HEK293 (cell line): ENCODE data around the gene MYO18B.

Source experiments
- CTCF ChIA-PET: fragments of 350-600 bp; formaldehyde crosslinking; extraction: SDS; loops from one replicate; lab custom pipeline; 2021; ENCODE audit warnings: antibody characterized with exemption; lab: Yijun Ruan, JAX
- POLR2A ChIA-PET: fragments of 300-600 bp; formaldehyde crosslinking; extraction: SDS; loops from one replicate; lab custom pipeline; 2020; ENCODE audit warnings: antibody characterized with exemption, inconsistent platforms; lab: Yijun Ruan, JAX
- H3K27ac ChIP-seq: fragments of 200-500 bp; sonication (Bioruptor generic); 2 replicates; pipeline ENCODE4 v1.5.1; 2014; ENCODE audit warnings: low read depth, low read length, control low read depth, inconsistent platforms; ENCODE audit errors: extremely low read depth
- H3K36me3 ChIP-seq, 2 experiments: fragments of 200-500 bp in 1 of 2; sonication (Bioruptor generic) in 1 of 2; 1 replicate in 1 of 2; 2 replicates in 1 of 2; pipeline ENCODE4 v1.5.1; 2014 to 2017; ENCODE audit warnings: inconsistent platforms in 2 of 2, low read length in 2 of 2; ENCODE audit not compliant: control insufficient read depth in 2 of 2, insufficient read depth in 1 of 2
- H3K4me1 ChIP-seq: fragments of 200-500 bp; sonication (Bioruptor generic); 2 replicates; pipeline ENCODE4 v1.5.1; 2014; ENCODE audit warnings: mild to moderate bottlenecking, low read length, inconsistent platforms; ENCODE audit not compliant: control insufficient read depth, insufficient read depth
- H3K4me3 ChIP-seq: 2 replicates; pipeline ENCODE4 v1.5.1; 2011; ENCODE audit warnings: low read depth, mild to moderate bottlenecking, control low read depth, low read length, moderate library complexity
- H3K9me3 ChIP-seq: fragments of 200-500 bp; sonication (Bioruptor generic); 2 replicates; pipeline ENCODE4 v1.5.1; 2014; ENCODE audit warnings: low read depth, low read length, inconsistent platforms; ENCODE audit not compliant: control insufficient read depth, insufficient read depth
- BCL11B ChIP-seq: fragments of 450-650 bp; formaldehyde crosslinking; IDR thresholded peaks from 2 replicates; pipeline ENCODE4 v1.5.1; 2016; ENCODE audit warnings: low read depth, missing biosample characterization, missing genetic modification characterization
- EGR2 ChIP-seq: fragments of 450-650 bp; formaldehyde crosslinking; IDR thresholded peaks from 2 replicates; pipeline ENCODE4 v1.5.1; 2016; ENCODE audit warnings: low read depth, missing biosample characterization, missing genetic modification characterization
- IKZF3 ChIP-seq: fragments of 450-650 bp; IDR thresholded peaks from 2 replicates; pipeline ENCODE4 v1.5.0; 2018; ENCODE audit warnings: missing biosample characterization, mild to moderate bottlenecking, missing genetic modification characterization, moderate library complexity
- KLF10 ChIP-seq: fragments of 450-650 bp; IDR thresholded peaks from 2 replicates; pipeline ENCODE4 v1.5.1; 2018; ENCODE audit warnings: missing biosample characterization, mild to moderate bottlenecking, missing genetic modification characterization
- MZF1 ChIP-seq: fragments of 450-650 bp; formaldehyde crosslinking; IDR thresholded peaks from 2 replicates; pipeline ENCODE4 v1.5.1; 2017; ENCODE audit warnings: missing biosample characterization, missing genetic modification characterization, borderline replicate concordance
- PRDM2 ChIP-seq: fragments of 450-650 bp; formaldehyde crosslinking; IDR thresholded peaks from 2 replicates; pipeline ENCODE4 v1.5.1; 2016; ENCODE audit warnings: missing biosample characterization, missing genetic modification characterization, borderline replicate concordance
- SP2 ChIP-seq: fragments of 450-650 bp; formaldehyde crosslinking; IDR thresholded peaks from 2 replicates; pipeline ENCODE4 v1.5.1; 2016; ENCODE audit warnings: missing biosample characterization, missing genetic modification characterization
- YY2 ChIP-seq: fragments of 450-650 bp; formaldehyde crosslinking; IDR thresholded peaks from 2 replicates; pipeline ENCODE4 v1.5.1; 2016; ENCODE audit warnings: missing biosample characterization, missing genetic modification characterization
- ZBTB48 ChIP-seq: fragments of 450-650 bp; formaldehyde crosslinking; IDR thresholded peaks from 2 replicates; pipeline ENCODE4 v1.5.1; 2016; ENCODE audit warnings: missing biosample characterization, missing genetic modification characterization
- ZFHX2 ChIP-seq: fragments of 450-650 bp; formaldehyde crosslinking; conservative IDR thresholded peaks from 2 replicates; pipeline ENCODE4 v1.5.1; 2016; ENCODE audit warnings: missing biosample characterization, missing genetic modification characterization
- ZNF157 ChIP-seq: fragments of 450-650 bp; formaldehyde crosslinking; IDR thresholded peaks from 2 replicates; pipeline ENCODE4 v1.5.1; 2016; ENCODE audit warnings: missing biosample characterization, missing genetic modification characterization
- ZNF174 ChIP-seq: fragments of 450-650 bp; formaldehyde crosslinking; IDR thresholded peaks from 2 replicates; pipeline ENCODE4 v1.5.0; 2017; ENCODE audit warnings: missing biosample characterization, mild to moderate bottlenecking, missing genetic modification characterization
- ZNF2 ChIP-seq: fragments of 450-650 bp; formaldehyde crosslinking; IDR thresholded peaks from 2 replicates; pipeline ENCODE4 v1.5.1; 2016; ENCODE audit warnings: missing biosample characterization, missing genetic modification characterization
- ZNF202 ChIP-seq: fragments of 450-650 bp; formaldehyde crosslinking; IDR thresholded peaks from 2 replicates; pipeline ENCODE4 v1.5.1; 2016; ENCODE audit warnings: missing biosample characterization, missing genetic modification characterization, borderline replicate concordance
- ZNF23 ChIP-seq: fragments of 450-650 bp; formaldehyde crosslinking; IDR thresholded peaks from 2 replicates; pipeline ENCODE4 v1.5.1; 2016; ENCODE audit warnings: missing biosample characterization, missing genetic modification characterization, borderline replicate concordance
- ZNF311 ChIP-seq: fragments of 450-650 bp; formaldehyde crosslinking; IDR thresholded peaks from 2 replicates; pipeline ENCODE4 v1.5.1; 2017; ENCODE audit warnings: missing biosample characterization, missing genetic modification characterization, borderline replicate concordance
- ZNF324 ChIP-seq: fragments of 450-650 bp; formaldehyde crosslinking; IDR thresholded peaks from 2 replicates; pipeline ENCODE4 v1.5.1; 2016; ENCODE audit warnings: missing biosample characterization, missing genetic modification characterization
- ZNF335 ChIP-seq: fragments of 450-650 bp; formaldehyde crosslinking; conservative IDR thresholded peaks from 2 replicates; pipeline ENCODE4 v1.5.1; 2016; ENCODE audit warnings: missing biosample characterization, missing genetic modification characterization
- ZNF341 ChIP-seq: fragments of 450-650 bp; formaldehyde crosslinking; IDR thresholded peaks from 2 replicates; pipeline ENCODE4; 2016; ENCODE audit warnings: low read depth, missing biosample characterization, missing genetic modification characterization
- ZNF398 ChIP-seq: fragments of 450-650 bp; formaldehyde crosslinking; IDR thresholded peaks from 2 replicates; pipeline ENCODE4 v1.5.1; 2017; ENCODE audit warnings: missing biosample characterization, missing genetic modification characterization
- ZNF514 ChIP-seq: fragments of 450-650 bp; formaldehyde crosslinking; IDR thresholded peaks from 2 replicates; pipeline ENCODE4 v1.5.1; 2016; ENCODE audit warnings: missing biosample characterization, missing genetic modification characterization
- ZNF645 ChIP-seq: fragments of 450-650 bp; formaldehyde crosslinking; IDR thresholded peaks from 2 replicates; pipeline ENCODE4; 2016; ENCODE audit warnings: missing biosample characterization, missing genetic modification characterization
- ZNF677 ChIP-seq: fragments of 450-650 bp; IDR thresholded peaks from 2 replicates; pipeline ENCODE4 v1.5.0; 2018; ENCODE audit warnings: missing biosample characterization, mild to moderate bottlenecking, missing genetic modification characterization, moderate library complexity
- ZNF692 ChIP-seq: fragments of 450-650 bp; formaldehyde crosslinking; IDR thresholded peaks from 2 replicates; pipeline ENCODE4 v1.5.1; 2016; ENCODE audit warnings: missing biosample characterization, missing genetic modification characterization
- ZNF701 ChIP-seq: fragments of 450-650 bp; formaldehyde crosslinking; IDR thresholded peaks from 2 replicates; pipeline ENCODE4 v1.5.1; 2016; ENCODE audit warnings: missing biosample characterization, missing genetic modification characterization

Gene MYO18B

GRCh38 chr22:25853501-25854284, 111.7 kb downstream of the MYO18B start (continued):
- TF ChIP-seq MZF1: no peak
- no peak for TF ChIP-seq ZFHX2
- TF ChIP-seq ZNF701: no peak
- no peak for TF ChIP-seq IKZF3 (tag by site-specific recombination)
- TF ChIP-seq ZNF645 (tag by site-specific recombination): no peak
- TF ChIP-seq ZNF341: no peak
- TF ChIP-seq ZNF335 (tag by site-specific recombination): peak; percentile 53
- no peak for TF ChIP-seq BCL11B
- TF ChIP-seq ZNF202: no peak
- no peak for TF ChIP-seq ZNF398
- no peak for TF ChIP-seq ZNF324 (tag by site-specific recombination)

GRCh38 chr22:25869771-25870170, 127.8 kb downstream of the MYO18B start:
- Histone ChIP-seq H3K36me3 (no peaks in the 10 kb centered on the region), H3K27ac (no peak overlapping the region), H3K4me3 (no peak overlapping the region), H3K9me3 (no peaks in the 10 kb centered on the region), H3K4me1 (no peaks in the 10 kb centered on the region)
- ChIA-PET CTCF (interaction anchor here (0.6 kb wide), 1 partner anchor 11 kb away, joined by 3 read pairs; no protein-coding TSS in a partner anchor), POLR2A (no interaction called here)
- no peak for TF ChIP-seq ZNF174 (tag by site-specific recombination)
- TF ChIP-seq SP2 (tag by site-specific recombination): no peak
- TF ChIP-seq ZNF157 (tag by site-specific recombination): no peak
- TF ChIP-seq ZBTB48 (tag by site-specific recombination): no peak
- no peak for TF ChIP-seq ZNF311 (tag by site-specific recombination)
- TF ChIP-seq YY2: no peak

GRCh38 chr22:25874327-25874726, 132.3 kb downstream of the MYO18B start:
- H3K9me3 ChIP-seq: no peaks in the 10 kb centered on the region
- ChIA-PET CTCF (interaction anchor here (1.2 kb wide), 1 partner anchor 17 kb away, joined by 6 read pairs; no protein-coding TSS in a partner anchor), POLR2A (no interaction called here)
- no peaks in the 10 kb centered on the region for H3K36me3 ChIP-seq
- H3K4me3 ChIP-seq: no peak overlapping the region
- no peaks in the 10 kb centered on the region for H3K4me1 ChIP-seq
- no peak overlapping the region for H3K27ac ChIP-seq
- TF ChIP-seq ZNF2 (tag by site-specific recombination) (no peak), KLF10 (tag by site-specific recombination) (no peak), EGR2 (tag by site-specific recombination) (no peak), ZNF677 (tag by site-specific recombination) (no peak), PRDM2 (tag by site-specific recombination) (no peak), ZNF23 (no peak), ZNF692 (no peak), ZNF202 (no peak), ZNF514 (tag by site-specific recombination) (no peak)
